Neural progenitor cell (in vitro differentiated cells): ENCODE measurements around the gene PRPF31. TPM values are rescaled to one million over a fixed set of nuclear protein-coding genes. Genes with fewer than 3 reads are reported as not detected.

Source experiments
- DNase-seq: peaks from one replicate; pipeline ENCODE4 v3.0.0-alpha.2; 2016; ENCODE audit warnings: low spot score
- H2AFZ ChIP-seq: fragments of 200-600 bp; sonication (generic); replicated peaks from 2 replicates; pipeline ENCODE4 v1.6.1; 2016; ENCODE audit warnings: antibody characterized with exemption
- H3F3A ChIP-seq: fragments of 200-600 bp; sonication (generic); 2 replicates; pipeline ENCODE4 v1.6.1; 2016; ENCODE audit warnings: antibody characterized with exemption, low read depth
- H3K27ac ChIP-seq: fragments of 200-600 bp; sonication (generic); 2 replicates; pipeline ENCODE4 v1.5.1; 2016; ENCODE audit warnings: mild to moderate bottlenecking
- H3K27me3 ChIP-seq: fragments of 200-600 bp; sonication (generic); 2 replicates; pipeline ENCODE4 v1.6.1; 2016; ENCODE audit warnings: mild to moderate bottlenecking, moderate library complexity
- H3K36me3 ChIP-seq: fragments of 200-600 bp; sonication (generic); 2 replicates; pipeline ENCODE4 v1.5.1; 2016
- H3K4me1 ChIP-seq: fragments of 200-600 bp; sonication (generic); 2 replicates; pipeline ENCODE4 v1.6.1; 2016; ENCODE audit warnings: mixed run types
- H3K4me2 ChIP-seq: fragments of 200-600 bp; sonication (generic); 2 replicates; pipeline ENCODE4 v1.6.1; 2016
- H3K4me3 ChIP-seq: fragments of 200-600 bp; sonication (generic); 2 replicates; pipeline ENCODE4 v1.5.1; 2016
- H3K79me2 ChIP-seq: fragments of 200-600 bp; sonication (generic); 2 replicates; pipeline ENCODE4 v1.6.1; 2016; ENCODE audit warnings: low read depth
- H3K9ac ChIP-seq: fragments of 200-600 bp; sonication (generic); 2 replicates; pipeline ENCODE4 v1.6.1; 2016
- H3K9me3 ChIP-seq: fragments of 200-600 bp; sonication (generic); 2 replicates; pipeline ENCODE4 v1.5.1; 2016; ENCODE audit warnings: low read depth
- H4K20me1 ChIP-seq: fragments of 200-600 bp; sonication (generic); 2 replicates; pipeline ENCODE4 v1.6.1; 2016; ENCODE audit warnings: low read depth
- H3K27ac Mint-ChIP-seq: 3 replicates; pipeline ENCODE4 v1.8.0; 2021; ENCODE audit warnings: mixed read lengths
- H3K27me3 Mint-ChIP-seq: 2 replicates; pipeline ENCODE4 v1.8.0; 2022; ENCODE audit warnings: low read depth, mild to moderate bottlenecking, inconsistent platforms, moderate library complexity, mixed read lengths; ENCODE audit not compliant: insufficient read depth
- H3K36me3 Mint-ChIP-seq: 3 replicates; pipeline ENCODE4 v1.8.0; 2021; ENCODE audit warnings: mixed read lengths
- H3K4me1 Mint-ChIP-seq: 3 replicates; pipeline ENCODE4 v1.8.0; 2021; ENCODE audit warnings: mixed read lengths
- H3K4me3 Mint-ChIP-seq: 3 replicates; pipeline ENCODE4 v1.8.0; 2021; ENCODE audit warnings: mild to moderate bottlenecking, moderate library complexity, mixed read lengths
- H3K9me3 Mint-ChIP-seq: 3 replicates; pipeline ENCODE4 v1.8.0; 2020; ENCODE audit warnings: mixed read lengths
- EZH2 ChIP-seq: fragments of 200-600 bp; sonication (generic); IDR thresholded peaks from 2 replicates; pipeline ENCODE4 v1.6.1; 2017; ENCODE audit warnings: antibody characterized with exemption, mild to moderate bottlenecking, moderate library complexity
- EZH2phosphoT487 ChIP-seq: fragments of 200-600 bp; sonication (generic); IDR thresholded peaks from 2 replicates; pipeline ENCODE4 v1.6.1; 2017; ENCODE audit warnings: antibody characterized with exemption
- total RNA-seq: library from RNA; depleted of rRNA; stranded (reverse); fragments of >200 nt; gene quantifications from 2 replicates; pipeline ENCODE4 v1.2.3, GENCODE V29; 2015; ENCODE audit warnings: low replicate concordance
- TF ChIP-seq, protein P1 (sequence below): fragments of 200-600 bp; sonication (generic); IDR thresholded peaks from 2 replicates; pipeline ENCODE4 v1.5.1; 2017; ENCODE audit warnings: antibody characterized with exemption, mild to moderate bottlenecking

Gene PRPF31
- total RNA-seq, 1 donor from 2014 or later = 64.4 TPM

DNA sequence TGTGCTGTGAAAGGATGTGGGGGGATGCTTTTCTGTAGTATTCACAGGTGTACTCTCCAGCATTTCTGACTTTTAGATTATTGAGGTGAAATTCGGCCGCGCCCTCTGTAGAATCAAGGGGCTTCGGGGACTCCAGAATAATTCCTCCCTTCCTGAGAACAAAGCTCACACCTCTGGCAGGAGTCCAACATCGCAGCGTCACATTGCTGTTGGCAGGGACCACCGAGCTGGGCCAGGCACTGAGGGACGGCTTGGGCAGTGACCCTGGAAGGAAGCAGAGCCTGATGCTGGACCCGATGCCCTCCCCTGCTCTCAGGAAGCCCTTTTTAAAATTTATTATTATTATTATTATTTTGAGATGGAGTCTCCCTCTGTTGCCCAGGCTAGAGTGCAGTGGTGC is 40.7 kb upstream of the PRPF31 start:
- peaks cover 11% of the 10 kb centered on the region for H3K27me3 Mint-ChIP-seq
- Histone ChIP-seq H3K27me3 (no peaks in the 10 kb centered on the region), H3K36me3 (no peaks in the 10 kb centered on the region), H3K27ac (no peak overlapping the region), H3K4me3 (no peak overlapping the region), H3K9me3 (no peaks in the 10 kb centered on the region), H3K4me1 (no peaks in the 10 kb centered on the region), H2AFZ (no peak overlapping the region), H3F3A (no peaks in the 10 kb centered on the region), H3K79me2 (no peaks in the 10 kb centered on the region), H4K20me1 (no peaks in the 10 kb centered on the region), H3K9ac (no peak overlapping the region), H3K4me2 (no peak overlapping the region)
- no peaks in the 10 kb centered on the region for H3K4me1 Mint-ChIP-seq
- H3K4me3 Mint-ChIP-seq = no peak overlapping the region
- H3K36me3 Mint-ChIP-seq = no peaks in the 10 kb centered on the region
- TF ChIP-seq EZH2phosphoT487 = no peak
- TF ChIP-seq, protein P1, sequence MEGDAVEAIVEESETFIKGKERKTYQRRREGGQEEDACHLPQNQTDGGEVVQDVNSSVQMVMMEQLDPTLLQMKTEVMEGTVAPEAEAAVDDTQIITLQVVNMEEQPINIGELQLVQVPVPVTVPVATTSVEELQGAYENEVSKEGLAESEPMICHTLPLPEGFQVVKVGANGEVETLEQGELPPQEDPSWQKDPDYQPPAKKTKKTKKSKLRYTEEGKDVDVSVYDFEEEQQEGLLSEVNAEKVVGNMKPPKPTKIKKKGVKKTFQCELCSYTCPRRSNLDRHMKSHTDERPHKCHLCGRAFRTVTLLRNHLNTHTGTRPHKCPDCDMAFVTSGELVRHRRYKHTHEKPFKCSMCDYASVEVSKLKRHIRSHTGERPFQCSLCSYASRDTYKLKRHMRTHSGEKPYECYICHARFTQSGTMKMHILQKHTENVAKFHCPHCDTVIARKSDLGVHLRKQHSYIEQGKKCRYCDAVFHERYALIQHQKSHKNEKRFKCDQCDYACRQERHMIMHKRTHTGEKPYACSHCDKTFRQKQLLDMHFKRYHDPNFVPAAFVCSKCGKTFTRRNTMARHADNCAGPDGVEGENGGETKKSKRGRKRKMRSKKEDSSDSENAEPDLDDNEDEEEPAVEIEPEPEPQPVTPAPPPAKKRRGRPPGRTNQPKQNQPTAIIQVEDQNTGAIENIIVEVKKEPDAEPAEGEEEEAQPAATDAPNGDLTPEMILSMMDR = no peak
- TF ChIP-seq EZH2 = no peak
- peaks cover 6% of the 10 kb centered on the region for H3K9me3 Mint-ChIP-seq
- DNase-seq = no peak
- H3K27ac Mint-ChIP-seq = no peak overlapping the region

DNA sequence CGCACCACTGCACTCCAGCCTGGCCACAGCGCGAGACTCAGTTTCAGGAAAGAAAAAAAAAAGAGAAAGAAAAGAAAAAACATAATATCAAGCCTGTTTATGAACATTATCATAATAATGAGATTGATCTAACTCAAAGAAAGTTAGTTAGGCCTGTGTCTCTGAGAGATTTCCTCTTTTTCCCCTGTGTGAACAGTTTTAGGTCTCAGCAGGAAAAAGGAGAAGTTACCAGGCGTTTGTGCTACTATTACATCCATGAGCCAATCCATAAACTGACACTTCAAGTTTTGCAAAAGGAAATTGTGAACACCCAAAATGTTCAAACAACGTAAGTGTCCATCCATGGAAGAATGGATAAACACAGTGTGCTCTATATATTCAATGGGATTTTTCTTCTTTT is 38.2 kb upstream of the PRPF31 start:
- no peak overlapping the region for H3K27ac Mint-ChIP-seq
- H3K27me3 ChIP-seq = no peaks in the 10 kb centered on the region
- H3K9me3 ChIP-seq = no peaks in the 10 kb centered on the region
- no peaks in the 10 kb centered on the region for H3K36me3 Mint-ChIP-seq
- peaks cover 11% of the 10 kb centered on the region for H3K9me3 Mint-ChIP-seq
- no peaks in the 10 kb centered on the region for H3K36me3 ChIP-seq
- H2AFZ ChIP-seq = no peak overlapping the region
- no peak for DNase-seq
- peaks cover 11% of the 10 kb centered on the region for H3K27me3 Mint-ChIP-seq
- no peak overlapping the region for H3K4me3 ChIP-seq
- H4K20me1 ChIP-seq = no peaks in the 10 kb centered on the region
- TF ChIP-seq EZH2 (no peak), EZH2phosphoT487 (no peak)
- TF ChIP-seq, protein P1 = no peak
- no peak overlapping the region for H3K4me2 ChIP-seq
- no peaks in the 10 kb centered on the region for H3K4me1 Mint-ChIP-seq
- H3K79me2 ChIP-seq = no peaks in the 10 kb centered on the region
- no peaks in the 10 kb centered on the region for H3F3A ChIP-seq
- no peak overlapping the region for H3K9ac ChIP-seq
- no peak overlapping the region for H3K4me3 Mint-ChIP-seq
- H3K4me1 ChIP-seq = no peaks in the 10 kb centered on the region
- H3K27ac ChIP-seq = no peak overlapping the region

DNA sequence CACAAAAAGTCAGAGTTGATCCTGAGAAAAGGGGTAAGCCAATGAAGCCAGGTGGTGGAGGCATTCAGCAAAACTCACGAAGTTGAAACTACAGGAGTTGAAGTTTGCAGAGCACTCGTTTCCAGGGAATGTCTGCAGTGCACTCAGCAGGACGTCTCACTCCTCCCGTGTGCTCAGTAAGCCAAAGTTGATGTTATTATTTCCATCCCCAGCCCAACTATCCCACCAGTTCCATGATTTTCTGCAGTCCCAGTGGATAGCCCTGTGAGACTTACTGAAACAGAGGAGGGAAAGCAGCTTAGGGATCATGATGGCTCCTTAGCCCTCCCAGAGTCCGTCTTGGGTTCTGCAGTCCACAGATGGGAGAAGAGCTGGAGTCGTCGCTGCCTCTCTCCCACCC is 34.5 kb upstream of the PRPF31 start, which contains the start of gene TARM1:
Gene TARM1 (minus strand): TSS at position 334 of the 400 bp plus-strand sequence. CDS start 25 bp downstream, at position 309.
- no peaks in the 10 kb centered on the region for H3K36me3 ChIP-seq
- no peak within 1 kb of the TSS for H3K27ac ChIP-seq
- Mint-ChIP-seq H3K4me1 (no peaks in the 10 kb centered on the region), H3K9me3 (peaks cover 13% of the 10 kb centered on the region), H3K4me3 (no peak within 1 kb of the TSS), H3K27ac (no peak within 1 kb of the TSS), H3K27me3 (peaks cover 8% of the 10 kb centered on the region), H3K36me3 (no peaks in the 10 kb centered on the region)
- H4K20me1 ChIP-seq = no peaks in the 10 kb centered on the region
- H3F3A ChIP-seq = no peaks in the 10 kb centered on the region
- H3K79me2 ChIP-seq = no peaks in the 10 kb centered on the region
- H3K4me3 ChIP-seq = no peak within 1 kb of the TSS
- DNase-seq = no peak
- H3K27me3 ChIP-seq = no peaks in the 10 kb centered on the region
- H3K4me1 ChIP-seq = no peaks in the 10 kb centered on the region
- H3K4me2 ChIP-seq = no peak within 1 kb of the TSS
- TF ChIP-seq EZH2phosphoT487 = no peak
- no peak for TF ChIP-seq EZH2
- TF ChIP-seq, protein P1 = no peak
- no peaks in the 10 kb centered on the region for H3K9me3 ChIP-seq
- H2AFZ ChIP-seq = no peak within 1 kb of the TSS
- H3K9ac ChIP-seq = no peak within 1 kb of the TSS
